MCF 10A (cell line): ENCODE results near the gene BPIFB6. TPM values are rescaled to one million over a fixed set of nuclear protein-coding genes. Genes with fewer than 3 reads are reported as not detected.

ENCODE experiments used
- BruUV-seq: library from RNA; stranded (reverse); fragments of 400-500 nt; replicated peaks from 2 replicates; lab custom pipeline; 2021; lab: Mats Ljungman, UMichigan
- CTCF ChIA-PET: fragments of 300-600 bp; sonication (Branson Sonifier 250); formaldehyde crosslinking; extraction: SDS; loops from one replicate; lab custom pipeline; 2021; ENCODE audit warnings: antibody characterized with exemption, inconsistent platforms; lab: Yijun Ruan, JAX
- POLR2A ChIA-PET: fragments of 300-600, 350-650 bp; sonication (Branson Sonifier 250); formaldehyde crosslinking; extraction: SDS; loops from one replicate; lab custom pipeline; 2020; ENCODE audit warnings: antibody characterized with exemption, inconsistent platforms; lab: Yijun Ruan, JAX
- DNase-seq: peaks from one replicate; pipeline ENCODE4 v3.0.0-alpha.2; 2018; ENCODE audit not compliant: unreplicated experiment
- H3K27ac Mint-ChIP-seq: one replicate; pipeline ENCODE4 v1.8.0; 2022; ENCODE audit warnings: mild to moderate bottlenecking, low read depth, mixed read lengths; ENCODE audit not compliant: unreplicated experiment
- H3K27me3 Mint-ChIP-seq: one replicate; pipeline ENCODE4 v1.8.0; 2022; ENCODE audit warnings: mixed read lengths; ENCODE audit not compliant: insufficient read depth, unreplicated experiment
- H3K36me3 Mint-ChIP-seq: one replicate; pipeline ENCODE4 v1.8.0; 2022; ENCODE audit warnings: mild to moderate bottlenecking, moderate library complexity, mixed read lengths; ENCODE audit not compliant: insufficient read depth, unreplicated experiment
- H3K4me1 Mint-ChIP-seq: one replicate; pipeline ENCODE4 v1.8.0; 2022; ENCODE audit warnings: mixed read lengths; ENCODE audit not compliant: insufficient read depth, unreplicated experiment
- H3K4me3 Mint-ChIP-seq: one replicate; pipeline ENCODE4 v1.8.0; 2022; ENCODE audit warnings: mild to moderate bottlenecking, moderate library complexity, mixed read lengths; ENCODE audit not compliant: unreplicated experiment
- H3K9me3 Mint-ChIP-seq: one replicate; pipeline ENCODE4 v1.8.0; 2022; ENCODE audit warnings: mixed read lengths; ENCODE audit not compliant: unreplicated experiment
- CTCF ChIP-seq: fragments of 200-600 bp; IDR thresholded peaks from one replicate; pipeline ENCODE4 v1.8.0; 2022; ENCODE audit warnings: antibody characterized with exemption, mild to moderate bottlenecking; ENCODE audit not compliant: unreplicated experiment
- intact Hi-C: fragments of 100-400 bp; cut with micrococcal nuclease; formaldehyde crosslinking; loops from 2 replicates; pipeline ENCODE4 v1.14.1; 2022
- total RNA-seq: library from RNA; stranded (reverse); gene quantifications from 2 replicates; pipeline ENCODE4 v1.2.3, GENCODE V29; 2022

BPIFB6 gene
- total RNA-seq, 1 experiment from 2014 or later, result not detected

GRCh38 chr20:33062105-33062824 lies 30.8 kb downstream of the BPIFB6 start:
- H3K4me3 Mint-ChIP-seq, result no peak overlapping the region
- no peaks in the 10 kb centered on the region for H3K36me3 Mint-ChIP-seq
- no peaks in the 10 kb centered on the region for H3K9me3 Mint-ChIP-seq
- intact Hi-C loops, result no loop called here
- ChIA-PET POLR2A (no interaction called here), CTCF (no interaction called here)
- no peak for TF ChIP-seq CTCF
- no TSS peak for BruUV-seq
- H3K27ac Mint-ChIP-seq, result no peak overlapping the region
- peaks cover 18% of the 10 kb centered on the region for H3K27me3 Mint-ChIP-seq
- DNase-seq, result no peak
- no peaks in the 10 kb centered on the region for H3K4me1 Mint-ChIP-seq

GRCh38 chr20:33062825-33063149 lies 31.3 kb downstream of the BPIFB6 start:
- Mint-ChIP-seq H3K27me3 (peaks cover 15% of the 10 kb centered on the region), H3K9me3 (no peaks in the 10 kb centered on the region), H3K4me1 (no peaks in the 10 kb centered on the region), H3K4me3 (no peak overlapping the region), H3K27ac (no peak overlapping the region), H3K36me3 (no peaks in the 10 kb centered on the region)
- ChIA-PET POLR2A (no interaction called here), CTCF (no interaction called here)
- intact Hi-C loops, result no loop called here
- BruUV-seq, result no TSS peak
- no peak for TF ChIP-seq CTCF
- DNase-seq, result no peak

- H3K4me1 Mint-ChIP-seq, result no peaks in the 10 kb centered on the region
- H3K4me3 Mint-ChIP-seq, result no peak overlapping the region
- intact Hi-C loops, result no loop called here
- peaks cover 15% of the 10 kb centered on the region for H3K27me3 Mint-ChIP-seq
- no peak for TF ChIP-seq CTCF
- no peaks in the 10 kb centered on the region for H3K36me3 Mint-ChIP-seq
- BruUV-seq, result no TSS peak
- DNase-seq, result no peak
- no peak overlapping the region for H3K27ac Mint-ChIP-seq
- ChIA-PET CTCF (no interaction called here), POLR2A (no interaction called here)
- no peaks in the 10 kb centered on the region for H3K9me3 Mint-ChIP-seq
These were observed 31.8 kb downstream of the BPIFB6 start for GRCh38 chr20:33063271-33063670.

GRCh38 chr20:33064572-33065287 lies 33.3 kb downstream of the BPIFB6 start:
- ChIA-PET POLR2A (no interaction called here), CTCF (no interaction called here)
- Mint-ChIP-seq H3K4me1 (no peaks in the 10 kb centered on the region), H3K36me3 (no peaks in the 10 kb centered on the region), H3K27me3 (peaks cover 22% of the 10 kb centered on the region), H3K27ac (no peak overlapping the region), H3K9me3 (no peaks in the 10 kb centered on the region), H3K4me3 (no peak overlapping the region)
- no TSS peak for BruUV-seq
- DNase-seq, result no peak
- intact Hi-C loops, result no loop called here
- TF ChIP-seq CTCF, result no peak
